HepG2 (cell line): ENCODE data around the gene TRA2B. TPM values are rescaled to one million over a fixed set of nuclear protein-coding genes. Genes with fewer than 3 reads are reported as not detected.

Experiments used
- ARNT2 ChIP-seq: sonication (generic); formaldehyde crosslinking; IDR thresholded peaks from 2 replicates; pipeline ENCODE4 v1.8.0; 2022; ENCODE audit warnings: mild to moderate bottlenecking, low read depth, missing genetic modification reagents, moderate library complexity
- ATAD3A ChIP-seq: sonication (generic); formaldehyde crosslinking; IDR thresholded peaks from 2 replicates; pipeline ENCODE4 v1.4.0; 2020; ENCODE audit warnings: missing genetic modification reagents
- CBX1 ChIP-seq: IDR thresholded peaks from one replicate; pipeline ENCODE4 v1.6.1; 2016; ENCODE audit warnings: antibody characterized with exemption, low read depth
- CREM ChIP-seq, 2 experiments: sonication (generic) in 1 of 2; formaldehyde crosslinking in 1 of 2; IDR thresholded peaks; 2 replicates each; pipeline versions ENCODE4 v1.4.0 to v1.6.1; 2016 to 2020; ENCODE audit warnings: antibody characterized with exemption in 1 of 2, mild to moderate bottlenecking in 1 of 2, missing genetic modification reagents in 1 of 2
- DPF2 ChIP-seq: sonication (generic); formaldehyde crosslinking; IDR thresholded peaks from 2 replicates; pipeline ENCODE4 v1.4.0; 2020; ENCODE audit warnings: mild to moderate bottlenecking, low read depth, missing genetic modification reagents, borderline replicate concordance
- FIP1L1 ChIP-seq: fragments of 200-400 bp; formaldehyde crosslinking; IDR thresholded peaks from 2 replicates; pipeline ENCODE4 v1.6.1; 2018; ENCODE audit warnings: low read depth, mild to moderate bottlenecking, low read length, moderate library complexity, borderline replicate concordance; ENCODE audit not compliant: insufficient read depth
- FLYWCH1 ChIP-seq: sonication (generic); formaldehyde crosslinking; IDR thresholded peaks from 2 replicates; pipeline ENCODE4 v1.8.1; 2023; ENCODE audit warnings: mild to moderate bottlenecking, missing genetic modification reagents
- HNF4G ChIP-seq, 2 experiments: sonication (generic) in 1 of 2; formaldehyde crosslinking in 1 of 2; IDR thresholded peaks; 2 replicates each; pipeline versions ENCODE4 v1.4.0 to v1.6.1; 2011 to 2020; ENCODE audit warnings: borderline replicate concordance in 2 of 2, low read depth in 2 of 2, mild to moderate bottlenecking in 2 of 2, low read length in 1 of 2, missing genetic modification reagents in 1 of 2, moderate library complexity in 1 of 2
- IKZF1 ChIP-seq: fragments of 450-650 bp; IDR thresholded peaks from 2 replicates; pipeline ENCODE4 v1.7.1; 2016
- MAX ChIP-seq: IDR thresholded peaks from 2 replicates; pipeline ENCODE4 v1.6.1; 2012; ENCODE audit warnings: inconsistent platforms
- NFKBIZ ChIP-seq: IDR thresholded peaks from 2 replicates; pipeline ENCODE4 v1.6.1; 2018; ENCODE audit warnings: missing genetic modification reagents, missing compliant biosample characterization
- NR2C2 ChIP-seq: sonication (generic); formaldehyde crosslinking; IDR thresholded peaks from 2 replicates; pipeline ENCODE4 v1.4.0; 2020; ENCODE audit warnings: missing genetic modification reagents, mild to moderate bottlenecking, moderate library complexity, borderline replicate concordance
- RARG ChIP-seq: sonication (generic); formaldehyde crosslinking; IDR thresholded peaks from 2 replicates; pipeline ENCODE4 v1.4.0; 2020; ENCODE audit warnings: low read depth, mild to moderate bottlenecking, missing genetic modification reagents
- RXRB ChIP-seq: IDR thresholded peaks from 2 replicates; pipeline ENCODE4 v1.6.1; 2016; ENCODE audit warnings: borderline replicate concordance, missing genetic modification reagents, missing compliant biosample characterization
- TBX3 ChIP-seq: fragments of 450-650 bp; IDR thresholded peaks from 2 replicates; pipeline ENCODE4 v1.6.1; 2017; ENCODE audit warnings: antibody characterized with exemption, mild to moderate bottlenecking, inconsistent platforms, borderline replicate concordance
- TRIM24 ChIP-seq: sonication (generic); formaldehyde crosslinking; IDR thresholded peaks from 2 replicates; pipeline ENCODE4 v1.8.0; 2022; ENCODE audit warnings: mild to moderate bottlenecking, missing genetic modification reagents
- YEATS2 ChIP-seq: sonication (generic); formaldehyde crosslinking; IDR thresholded peaks from 2 replicates; pipeline ENCODE4 v1.4.0; 2020; ENCODE audit warnings: missing genetic modification reagents, borderline replicate concordance
- ZFP41 ChIP-seq: sonication (generic); formaldehyde crosslinking; IDR thresholded peaks from 2 replicates; pipeline ENCODE4 v1.4.0; 2020; ENCODE audit warnings: mild to moderate bottlenecking, missing genetic modification reagents, borderline replicate concordance
- ZNF274 ChIP-seq: sonication (generic); formaldehyde crosslinking; IDR thresholded peaks from 2 replicates; pipeline ENCODE4 v1.5.1; 2020; ENCODE audit warnings: mild to moderate bottlenecking, missing genetic modification reagents
- ZNF281 ChIP-seq: sonication (generic); formaldehyde crosslinking; IDR thresholded peaks from 2 replicates; pipeline ENCODE4 v1.4.0; 2020; ENCODE audit warnings: missing genetic modification reagents, borderline replicate concordance
- ZNF335 ChIP-seq: sonication (generic); formaldehyde crosslinking; IDR thresholded peaks from 2 replicates; pipeline ENCODE4 v1.4.0; 2020; ENCODE audit warnings: missing genetic modification reagents
- ZNF354B ChIP-seq: sonication (generic); formaldehyde crosslinking; IDR thresholded peaks from 2 replicates; pipeline ENCODE4 v1.8.0; 2022; ENCODE audit warnings: mild to moderate bottlenecking, missing genetic modification reagents
- ZNF513 ChIP-seq: sonication (generic); formaldehyde crosslinking; conservative IDR thresholded peaks from 2 replicates; pipeline ENCODE4 v1.5.0; 2020; ENCODE audit warnings: missing genetic modification reagents
- ZNF737 ChIP-seq: sonication (generic); formaldehyde crosslinking; IDR thresholded peaks from 2 replicates; pipeline ENCODE4 v1.5.0; 2020; ENCODE audit warnings: missing genetic modification reagents, mild to moderate bottlenecking, borderline replicate concordance
- ZNF790 ChIP-seq: sonication (generic); formaldehyde crosslinking; IDR thresholded peaks from 2 replicates; pipeline ENCODE4 v1.8.0; 2022; ENCODE audit warnings: missing genetic modification reagents, mild to moderate bottlenecking, borderline replicate concordance
- ZSCAN12 ChIP-seq: sonication (generic); formaldehyde crosslinking; IDR thresholded peaks from 2 replicates; pipeline ENCODE4 v1.9.0; 2021; ENCODE audit warnings: mild to moderate bottlenecking, missing genetic modification reagents
- polyA plus RNA-seq, 8 experiments: library from polyadenylated mRNA; depleted of rRNA in 3 of 8; stranded (reverse) in 7 of 8; unstranded in 1 of 8; fragments of >200 nt; fragmentation: Illumina TruSeq in 4 of 8; extraction: Trizol in 4 of 8; gene quantifications; 2 replicates each; pipeline versions ENCODE4 v1.2.1 to v1.2.3, GENCODE V29; 2011 to 2016; ENCODE audit warnings: low read depth in 4 of 8, missing spikeins in 1 of 8, mixed read lengths in 1 of 8; ENCODE audit not compliant: insufficient read depth in 1 of 8
- total RNA-seq, 5 experiments: library from RNA; depleted of rRNA; stranded (reverse); fragments of >200 nt; fragmentation: Illumina TruSeq; extraction: Trizol; gene quantifications; 2 replicates each; pipeline ENCODE4 v1.2.3, GENCODE V29; 2016; ENCODE audit warnings: low read depth in 1 of 5

The TRA2B gene
- total and polyA plus RNA-seq, 2 of the 13 experiments (the other 11 are each of a cell fraction or from before 2014, with no cell fraction given), result 105 to 241 TPM

GRCh38 chr3:185966655-185967054, 28.8 kb upstream of the TRA2B start (continued):
- TF ChIP-seq HNF4G (IDR thresholded peaks at IDR 0.05; ENCODE audit: borderline replicate concordance, low read depth, low read length), result peak; percentile 63
- peak; percentile 24; the same call in 1 of the 2 replicates for TF ChIP-seq HNF4G (CRISPR knock-in tag; IDR thresholded peaks at IDR 0.05; ENCODE audit: borderline replicate concordance, low read depth)
- TF ChIP-seq RXRB (CRISPR knock-in tag), result peak; percentile 88
- TF ChIP-seq ZFP41 (CRISPR knock-in tag), result no peak
- TF ChIP-seq ATAD3A (CRISPR knock-in tag), result no peak
- TF ChIP-seq TRIM24 (CRISPR knock-in tag), result no peak
- TF ChIP-seq ZNF737 (CRISPR knock-in tag), result no peak
- no peak for TF ChIP-seq RARG
- no peak for TF ChIP-seq ZNF335
- no peak for TF ChIP-seq FIP1L1
- peak; percentile 55; the same call in 1 of the 2 replicates for TF ChIP-seq ZNF281 (CRISPR knock-in tag)
- no peak for TF ChIP-seq ZNF790
- peak; percentile 81 for TF ChIP-seq TBX3
- peak; percentile 84 for TF ChIP-seq CREM (IDR thresholded peaks at IDR 0.05)
- no peak for TF ChIP-seq CREM (CRISPR knock-in tag; IDR thresholded peaks at IDR 0.05)
- no peak for TF ChIP-seq ARNT2
- TF ChIP-seq DPF2 (CRISPR knock-in tag), result peak; percentile 83
- TF ChIP-seq NFKBIZ (CRISPR knock-in tag), result peak; percentile 87; the same call in 1 of the 2 replicates
- no peak for TF ChIP-seq ZNF354B (CRISPR knock-in tag)
- TF ChIP-seq ZSCAN12, result no peak
- TF ChIP-seq CBX1, result no peak
- TF ChIP-seq FLYWCH1 (CRISPR knock-in tag), result no peak
- no peak; the same call in 1 of the 2 replicates for TF ChIP-seq MAX
- TF ChIP-seq IKZF1, result no peak
- no peak for TF ChIP-seq ZNF274 (CRISPR knock-in tag)
- no peak for TF ChIP-seq YEATS2 (CRISPR knock-in tag)
- TF ChIP-seq NR2C2 (CRISPR knock-in tag), result peak; percentile 92
- no peak for TF ChIP-seq ZNF513 (CRISPR knock-in tag)
